ENCODE measurements around the gene PDXDC1.
"Not testable (repeated sequence)": the region's sequence is repeated elsewhere in the genome, so short reads cannot be mapped to it uniquely, and the experiment has no call there.

DNA sequence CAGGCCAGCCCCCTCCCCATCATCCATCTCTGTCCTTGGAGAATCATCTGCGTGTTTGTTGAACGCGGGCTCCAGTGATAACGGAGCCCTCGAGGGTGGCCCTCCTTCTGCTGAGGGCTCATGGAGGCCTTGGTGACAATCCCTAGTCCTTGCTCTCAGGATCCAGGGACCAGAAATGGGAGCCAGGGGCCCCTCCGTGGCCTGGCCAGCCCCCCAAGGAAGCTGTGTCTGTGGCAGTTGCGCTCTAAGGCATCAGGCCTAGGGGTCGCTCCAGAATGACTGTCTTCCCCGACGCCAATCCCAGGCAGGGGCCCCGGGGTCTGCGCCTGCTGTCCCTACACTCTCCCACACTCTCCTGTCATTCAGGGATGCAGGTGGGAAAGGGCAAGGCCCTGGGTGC is 174.4 kb downstream of the PDXDC1 start:
- TF ChIP-seq, protein P1, sequence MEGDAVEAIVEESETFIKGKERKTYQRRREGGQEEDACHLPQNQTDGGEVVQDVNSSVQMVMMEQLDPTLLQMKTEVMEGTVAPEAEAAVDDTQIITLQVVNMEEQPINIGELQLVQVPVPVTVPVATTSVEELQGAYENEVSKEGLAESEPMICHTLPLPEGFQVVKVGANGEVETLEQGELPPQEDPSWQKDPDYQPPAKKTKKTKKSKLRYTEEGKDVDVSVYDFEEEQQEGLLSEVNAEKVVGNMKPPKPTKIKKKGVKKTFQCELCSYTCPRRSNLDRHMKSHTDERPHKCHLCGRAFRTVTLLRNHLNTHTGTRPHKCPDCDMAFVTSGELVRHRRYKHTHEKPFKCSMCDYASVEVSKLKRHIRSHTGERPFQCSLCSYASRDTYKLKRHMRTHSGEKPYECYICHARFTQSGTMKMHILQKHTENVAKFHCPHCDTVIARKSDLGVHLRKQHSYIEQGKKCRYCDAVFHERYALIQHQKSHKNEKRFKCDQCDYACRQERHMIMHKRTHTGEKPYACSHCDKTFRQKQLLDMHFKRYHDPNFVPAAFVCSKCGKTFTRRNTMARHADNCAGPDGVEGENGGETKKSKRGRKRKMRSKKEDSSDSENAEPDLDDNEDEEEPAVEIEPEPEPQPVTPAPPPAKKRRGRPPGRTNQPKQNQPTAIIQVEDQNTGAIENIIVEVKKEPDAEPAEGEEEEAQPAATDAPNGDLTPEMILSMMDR (IDR thresholded peaks at IDR 0.05): not testable (repeated sequence)
- TF ChIP-seq POLR2A (IDR thresholded peaks at IDR 0.05): not testable (repeated sequence)

Data from heart left ventricle (tissue), 13 donors.